GOT3 (cell line): Measurements from ENCODE around the gene CASK.

Source experiments
- DNase-seq: peaks from one replicate; lab custom pipeline; 2025; ENCODE audit warnings: mixed read lengths; lab: John Stamatoyannopoulos, UW

The CASK gene

DNA sequence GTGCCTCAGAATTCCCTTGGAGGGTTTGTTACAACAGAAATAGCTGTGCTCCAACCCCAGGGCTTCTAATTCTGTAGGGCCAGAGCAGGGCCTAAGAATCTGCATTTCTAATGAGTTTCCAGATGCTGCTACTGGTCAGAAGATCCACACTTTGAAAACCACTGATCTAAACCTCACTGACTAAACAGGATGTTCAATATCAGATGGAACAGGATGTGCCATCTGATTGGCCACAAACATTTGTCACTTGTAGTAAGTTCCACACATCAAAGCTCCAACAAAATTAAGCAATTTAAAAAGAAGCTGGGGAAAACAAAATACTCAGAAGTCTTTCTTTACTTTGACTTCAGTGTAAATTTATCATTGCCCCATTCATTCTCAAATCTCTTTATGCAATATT lies 14.3 kb downstream of the CASK start:
- DNase-seq = no peak

GRCh38 chrX:41906515-41907187 lies 16.7 kb downstream of the CASK start:
- DNase-seq = no peak

DNA sequence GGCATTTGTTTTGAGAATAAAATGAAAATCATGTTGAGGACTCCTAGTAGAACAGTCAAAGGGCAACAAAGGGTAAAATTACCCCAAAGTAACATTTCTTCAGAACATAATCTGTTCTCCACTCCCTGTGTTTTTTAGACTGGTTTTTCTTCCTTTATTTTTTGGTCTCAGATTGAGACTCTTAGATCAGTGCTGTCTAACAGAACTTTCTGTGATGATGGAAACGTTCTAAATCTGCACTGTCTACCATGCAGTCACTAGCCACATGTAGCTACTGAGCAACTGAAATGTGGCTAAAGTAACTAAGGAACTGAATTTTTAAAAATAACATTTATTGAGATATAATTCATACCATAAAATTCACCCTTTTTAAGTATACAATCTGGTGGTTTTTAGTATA lies 19.8 kb downstream of the CASK start:
- no peak for DNase-seq

DNA sequence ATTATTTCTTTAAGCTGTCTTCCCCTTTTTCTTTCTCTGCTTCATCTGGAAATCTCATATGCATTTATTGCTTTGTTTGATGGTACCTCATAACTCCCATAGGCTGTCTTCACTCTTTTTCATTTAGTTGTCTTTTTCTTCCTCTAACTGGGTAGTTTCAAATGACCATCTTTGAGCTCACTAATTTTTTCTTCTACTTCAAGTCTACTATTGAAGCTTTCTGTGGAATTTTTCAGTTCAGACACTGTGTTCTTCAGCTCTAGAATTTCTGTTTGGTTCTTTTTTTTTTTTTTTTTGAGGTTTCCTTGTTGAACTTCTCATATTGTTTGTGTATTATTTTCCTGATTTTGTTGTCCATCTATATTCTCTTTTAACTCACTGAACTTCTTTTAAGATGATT lies 23.0 kb downstream of the CASK start:
- no peak for DNase-seq

DNA sequence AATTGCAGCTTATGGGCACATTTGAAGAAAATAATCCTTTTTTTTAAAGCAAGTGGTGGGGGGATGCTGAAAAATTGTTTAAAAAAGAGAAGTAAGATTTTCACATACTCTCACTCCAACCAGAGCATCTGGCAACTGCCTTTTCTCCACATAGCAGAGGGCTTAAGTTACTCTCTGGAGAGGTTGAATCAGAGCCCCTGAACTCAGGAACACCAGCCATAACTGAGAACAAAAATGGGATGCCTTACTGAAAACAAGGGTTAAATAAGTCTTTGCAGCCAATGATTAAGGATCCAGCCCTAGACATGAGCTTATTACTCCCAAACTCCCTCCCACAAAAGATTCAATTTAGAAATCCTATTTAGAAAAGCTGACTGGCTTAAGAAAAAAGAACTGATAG lies 27.5 kb downstream of the CASK start:
- DNase-seq = no peak

- no peak for DNase-seq
Observed at GRCh38 chrX:41890026-41890423, 33.3 kb downstream of the CASK start.

GRCh38 chrX:41889317-41890025 lies 33.9 kb downstream of the CASK start:
- DNase-seq = no peak

- DNase-seq = no peak
Observed at GRCh38 chrX:41887691-41888090, 35.7 kb downstream of the CASK start.

- DNase-seq = no peak
Observed at GRCh38 chrX:41885724-41886123, 37.6 kb downstream of the CASK start.

DNA sequence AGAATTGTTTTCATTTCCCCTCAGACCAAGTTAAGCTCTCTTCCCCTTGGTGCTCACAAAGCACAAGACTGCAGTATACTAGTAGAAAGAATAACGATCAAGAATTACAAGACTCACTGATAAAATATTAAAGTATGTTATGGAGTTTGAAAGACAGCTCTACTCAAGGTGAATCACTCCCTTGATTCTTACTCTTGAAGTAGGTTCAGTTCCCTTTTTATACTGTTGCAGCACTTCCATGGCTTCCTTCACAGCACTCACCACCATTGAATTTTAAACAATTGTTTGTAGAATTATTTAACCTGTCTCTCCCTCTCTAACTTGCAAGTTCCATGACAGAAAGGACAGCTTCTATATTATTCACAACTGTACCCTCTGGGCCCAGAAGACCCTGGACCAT lies 42.2 kb downstream of the CASK start:
- DNase-seq = no peak

DNA sequence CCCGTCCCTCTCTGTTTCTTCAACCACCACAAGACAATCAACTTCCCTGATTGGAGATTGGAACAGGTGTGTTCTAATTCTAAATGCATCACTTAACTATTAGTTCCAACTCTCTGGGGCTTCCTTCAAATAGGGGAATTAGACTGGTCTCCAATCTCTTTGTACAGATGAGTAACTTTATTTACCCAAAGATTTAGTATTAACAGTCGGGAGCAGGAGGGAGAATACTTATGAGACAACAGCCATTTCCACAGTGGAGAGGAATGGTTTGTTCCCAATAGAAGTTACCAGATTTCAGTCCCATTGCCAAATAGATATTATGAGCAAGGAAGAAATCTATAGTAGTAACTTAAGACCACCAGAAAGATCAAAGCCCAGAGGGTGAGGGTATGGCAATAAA lies 46.2 kb downstream of the CASK start:
- no peak for DNase-seq

GRCh38 chrX:41875142-41875541 lies 48.2 kb downstream of the CASK start:
- no peak for DNase-seq

DNA sequence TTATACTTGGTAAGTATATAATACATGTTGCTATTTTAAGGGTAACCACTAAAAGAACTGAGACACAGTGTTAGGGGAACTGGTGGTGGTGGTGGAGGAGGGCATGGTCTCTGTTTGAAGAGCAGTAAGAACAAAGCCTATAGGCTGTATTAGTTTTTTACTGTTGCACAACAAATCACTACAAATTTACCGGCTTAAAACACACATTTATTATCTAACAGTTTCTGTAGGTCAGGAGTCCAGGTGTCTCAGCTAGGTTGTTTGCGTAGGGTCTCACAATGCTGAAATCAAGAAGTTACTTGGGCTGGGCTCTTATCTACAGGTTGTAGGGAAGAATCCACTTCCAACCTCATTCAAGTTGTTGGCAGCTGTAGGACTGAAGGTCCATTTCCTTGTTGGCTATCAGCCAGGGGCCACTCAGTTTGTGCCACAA lies 52.6 kb downstream of the CASK start:
- DNase-seq = no peak

DNA sequence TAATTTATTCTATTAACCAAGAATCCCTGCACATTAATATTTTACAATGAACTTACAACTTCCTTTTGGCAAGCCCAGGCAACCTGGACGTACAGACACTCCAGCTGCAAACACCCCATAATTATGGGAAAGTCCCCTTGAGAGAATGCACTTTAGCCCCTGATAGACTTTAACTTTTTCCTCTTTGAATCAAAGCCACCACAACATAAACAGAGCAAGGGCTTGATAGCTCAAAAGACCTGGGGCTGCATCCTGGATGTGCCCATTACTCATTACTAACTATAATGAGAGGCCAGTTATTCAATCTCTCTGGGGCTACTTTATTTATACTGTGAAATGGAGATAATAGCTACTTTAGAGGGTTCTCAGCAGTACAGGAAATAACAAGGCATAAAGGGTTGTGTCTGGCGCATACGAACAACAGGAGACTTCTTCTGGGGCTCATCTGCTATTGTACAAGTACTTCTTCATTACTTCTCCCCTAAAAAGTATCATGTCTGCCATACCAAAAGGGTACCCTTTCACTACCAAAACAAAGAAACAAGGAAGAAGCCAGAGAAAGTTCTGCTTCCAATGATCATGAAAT lies 54.9 kb downstream of the CASK start:
- DNase-seq = no peak

- no peak for DNase-seq
Observed at GRCh38 chrX:41863343-41864203, 59.8 kb downstream of the CASK start.

DNA sequence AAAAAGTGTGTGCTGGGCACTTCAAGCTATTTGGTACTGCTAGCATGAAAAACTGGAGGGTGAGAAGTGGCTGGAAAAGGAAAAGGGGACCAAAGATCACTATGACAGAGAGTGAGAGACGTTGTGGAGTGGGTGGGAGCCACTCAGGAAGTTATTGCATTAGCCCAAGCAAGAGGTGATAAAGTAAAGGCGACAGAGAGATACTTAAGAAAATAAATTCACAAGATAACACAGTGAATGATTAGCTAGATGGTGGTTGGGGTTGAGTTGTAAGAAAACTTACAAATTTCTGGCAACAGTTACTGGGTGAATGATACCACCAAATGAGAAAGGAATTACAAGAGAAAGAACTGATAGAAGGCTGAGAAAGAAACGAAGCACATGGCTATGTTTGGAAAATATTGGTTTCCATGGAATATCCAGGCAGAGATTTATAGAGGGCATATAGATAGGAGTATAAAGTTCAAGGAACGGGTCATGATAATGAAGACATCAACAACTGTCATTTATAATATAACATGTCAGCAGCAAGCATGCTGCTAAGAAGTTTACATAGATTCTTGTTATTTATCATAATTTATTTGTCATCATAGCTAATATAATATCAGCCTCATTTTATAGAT lies 60.7 kb downstream of the CASK start:
- DNase-seq = no peak

GRCh38 chrX:41858161-41858775 lies 65.1 kb downstream of the CASK start:
- no peak for DNase-seq

DNA sequence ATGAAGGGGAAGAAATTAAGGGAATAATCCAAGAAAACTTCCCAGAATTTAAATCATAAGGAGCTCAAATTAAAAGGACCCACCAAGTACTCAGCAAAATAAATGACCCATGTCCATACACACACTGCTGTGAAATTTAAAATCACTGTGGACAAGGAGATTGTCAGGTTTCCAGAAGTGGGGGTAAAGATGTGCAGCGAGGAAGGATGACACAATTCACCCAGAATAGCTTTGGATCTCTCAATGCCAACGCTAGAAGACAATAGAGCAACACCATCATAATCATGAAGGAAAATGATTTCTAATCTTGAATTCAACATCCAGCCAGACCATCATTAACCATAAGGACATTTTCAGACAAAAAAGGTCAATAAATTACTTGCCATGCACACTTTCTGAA lies 65.7 kb downstream of the CASK start:
- no peak for DNase-seq

DNA sequence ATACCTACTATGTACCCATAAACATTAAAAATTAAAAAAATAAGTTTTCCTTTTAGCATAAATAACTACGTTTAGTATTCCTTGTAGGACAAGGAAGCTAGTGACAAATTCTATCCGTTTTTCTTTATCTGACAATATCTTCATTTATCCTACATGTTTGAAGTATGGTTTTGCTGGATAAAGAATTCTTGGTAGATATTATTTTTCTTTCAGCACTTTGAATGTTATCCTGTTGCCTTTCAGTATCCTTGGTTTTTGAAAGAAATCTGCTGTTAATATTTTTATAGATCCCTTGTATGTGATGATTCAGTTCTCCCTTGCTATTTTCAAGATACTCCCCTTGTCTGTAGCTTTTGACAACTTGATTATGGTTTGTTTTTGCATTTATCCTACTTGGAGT lies 76.6 kb downstream of the CASK start:
- no peak for DNase-seq

GRCh38 chrX:41837270-41837944 lies 85.9 kb downstream of the CASK start:
- no peak for DNase-seq

GRCh38 chrX:41828826-41829225 lies 94.5 kb downstream of the CASK start:
- DNase-seq = no peak
